Astrocyte (in vitro differentiated cells and primary cell): ENCODE data around the gene PDCL3.

Experiments used
- CTCF ChIP-seq: IDR thresholded peaks from 2 replicates; pipeline ENCODE4 v1.5.1; 2011; ENCODE audit warnings: low read depth, mild to moderate bottlenecking, inconsistent platforms, low read length, moderate library complexity; ENCODE audit not compliant: insufficient read depth
- EZH2 ChIP-seq: IDR thresholded peaks from 2 replicates; pipeline ENCODE4 v1.6.1; 2012; ENCODE audit warnings: mild to moderate bottlenecking, low read length, inconsistent platforms; ENCODE audit not compliant: insufficient read depth

DNA sequence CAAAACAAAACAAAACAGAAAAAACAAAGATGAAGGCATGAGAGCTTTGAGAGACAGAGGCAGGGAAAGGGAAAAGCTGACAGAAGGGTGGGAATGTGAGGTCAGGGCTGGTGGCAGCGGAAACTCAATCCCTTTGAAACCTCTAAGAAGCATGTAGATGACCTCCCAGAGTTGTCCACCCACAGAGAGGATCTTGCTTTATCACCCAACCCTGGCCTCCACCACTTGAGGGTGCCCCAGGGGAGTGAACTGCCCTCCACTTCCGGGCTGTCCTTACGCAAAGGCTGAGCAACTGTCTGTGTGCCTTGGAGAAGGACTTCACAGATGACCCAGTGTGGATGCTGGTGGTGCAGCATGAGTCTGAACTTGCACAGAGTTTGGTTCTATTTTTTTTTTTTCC lies 26.7 kb downstream of the PDCL3 start:
- TF ChIP-seq CTCF = no peak
- no peak for TF ChIP-seq EZH2
